Common myeloid progenitor, CD34-positive (primary cell): ENCODE results near the gene SRGAP2.
A peak's percentile ranks its signal among the peaks of the same experiment; 100 is the strongest.
"Not testable (repeated sequence)": the region's sequence is repeated elsewhere in the genome, so short reads cannot be mapped to it uniquely, and the experiment has no call there.

Experiments used
- CTCF ChIA-PET: fragments of 350-600 bp; sonication (Branson Sonifier 250); formaldehyde crosslinking; loops from one replicate; lab custom pipeline; 2021; ENCODE audit warnings: antibody characterized with exemption; lab: Charles Lee
- POLR2A ChIA-PET: fragments of 350-600 bp; sonication (Branson Sonifier 250); formaldehyde crosslinking; loops from one replicate; lab custom pipeline; 2021; ENCODE audit warnings: antibody characterized with exemption; lab: Charles Lee
- DNase-seq, 3 donors: peaks; one replicate each; pipeline versions ENCODE4 v3.0.0 to v3.0.0-alpha.2; 2013
- H3K27ac ChIP-seq, 2 experiments: 1 replicate in 1 of 2; 2 replicates in 1 of 2; pipeline ENCODE4 v1.7.0; 2013; ENCODE audit warnings: inconsistent platforms in 2 of 2, low read length in 2 of 2, mild to moderate bottlenecking in 2 of 2, low read depth in 1 of 2, moderate library complexity in 1 of 2; ENCODE audit not compliant: severe bottlenecking in 2 of 2, insufficient read depth in 1 of 2, poor library complexity in 1 of 2
- H3K27me3 ChIP-seq, 5 experiments: replicated peaks in 2 of 5; 1 replicate in 3 of 5; 2 replicates in 2 of 5; pipeline versions ENCODE4 v1.6.1 to v1.7.0; 2013; ENCODE audit warnings: low read length in 4 of 5, mild to moderate bottlenecking in 2 of 5, moderate library complexity in 2 of 5, inconsistent platforms in 1 of 5; ENCODE audit not compliant: insufficient read depth in 5 of 5, control insufficient read depth in 4 of 5
- H3K36me3 ChIP-seq, 4 experiments: 1 replicate in 2 of 4; 2 replicates in 2 of 4; pipeline versions ENCODE4 v1.6.1 to v1.7.0; 2013; ENCODE audit warnings: low read length in 3 of 4, control low read depth in 1 of 4, mild to moderate bottlenecking in 1 of 4; ENCODE audit not compliant: control insufficient read depth in 4 of 4, insufficient read depth in 4 of 4
- H3K4me1 ChIP-seq, 4 experiments: 1 replicate in 3 of 4; 2 replicates in 1 of 4; pipeline versions ENCODE4 v1.6.1 to v1.7.1; 2013; ENCODE audit warnings: low read length in 3 of 4, mild to moderate bottlenecking in 3 of 4, control low read depth in 1 of 4, inconsistent platforms in 1 of 4, moderate library complexity in 1 of 4; ENCODE audit not compliant: control insufficient read depth in 4 of 4, insufficient read depth in 4 of 4; ENCODE audit errors: control extremely low read depth in 1 of 4
- H3K4me3 ChIP-seq, 7 experiments: 1 replicate in 4 of 7; 2 replicates in 3 of 7; pipeline versions ENCODE4 v1.5.1 to v1.7.0; 2013; ENCODE audit warnings: mild to moderate bottlenecking in 7 of 7, low read length in 6 of 7, moderate library complexity in 6 of 7, inconsistent platforms in 2 of 7, low read depth in 2 of 7, control low read depth in 1 of 7; ENCODE audit not compliant: insufficient read depth in 4 of 7, control insufficient read depth in 1 of 7; ENCODE audit errors: extremely low read depth in 1 of 7
- H3K9me3 ChIP-seq, 5 experiments: 1 replicate in 4 of 5; 2 replicates in 1 of 5; pipeline versions ENCODE4 v1.6.1 to v1.7.1; 2013; ENCODE audit warnings: low read length in 4 of 5, mild to moderate bottlenecking in 2 of 5, inconsistent platforms in 1 of 5, low read depth in 1 of 5, moderate library complexity in 1 of 5; ENCODE audit not compliant: control insufficient read depth in 4 of 5, insufficient read depth in 2 of 5; ENCODE audit errors: control extremely low read depth in 1 of 5
- WGBS: methylation state at CpG from one replicate; pipeline ENCODE4 v1.1.5; 2013; ENCODE audit not compliant: insufficient coverage; 5-methylcytosine and 5-hydroxymethylcytosine counted together

The SRGAP2 gene

DNA sequence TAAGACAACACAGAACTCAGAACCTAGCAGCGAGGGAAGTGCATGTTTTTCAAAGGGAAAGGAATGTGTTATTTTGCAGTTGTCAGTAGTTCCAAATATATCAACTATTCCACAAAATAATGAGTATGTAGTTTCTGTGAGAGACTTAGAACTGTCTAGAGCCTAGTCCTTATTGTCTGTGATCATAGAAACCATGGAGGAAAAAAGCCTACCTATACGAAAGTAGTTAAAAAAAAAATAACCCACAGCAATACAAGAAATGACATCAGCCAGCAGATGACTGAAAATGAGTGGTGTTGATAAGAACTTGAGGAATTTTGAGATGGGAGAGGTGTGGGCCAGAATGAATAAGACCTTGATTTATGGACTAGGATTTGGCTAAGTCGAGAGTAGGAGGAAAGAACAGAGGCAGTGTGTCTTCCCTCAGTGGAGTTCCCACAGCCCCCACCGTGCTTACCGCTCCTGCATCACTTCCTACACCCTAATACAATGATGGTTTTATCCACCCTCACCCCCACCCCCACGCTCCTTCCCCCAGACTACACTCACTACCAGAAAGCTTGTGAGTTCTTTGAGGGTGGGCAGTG, 20.9 kb downstream of the SRGAP2 start:
- CTCF ChIA-PET, H3K4me1 ChIP-seq: not testable (repeated sequence)
- no CpG with 5 or more reads among the region's 6 CpGs for whole genome bisulfite sequencing

DNA sequence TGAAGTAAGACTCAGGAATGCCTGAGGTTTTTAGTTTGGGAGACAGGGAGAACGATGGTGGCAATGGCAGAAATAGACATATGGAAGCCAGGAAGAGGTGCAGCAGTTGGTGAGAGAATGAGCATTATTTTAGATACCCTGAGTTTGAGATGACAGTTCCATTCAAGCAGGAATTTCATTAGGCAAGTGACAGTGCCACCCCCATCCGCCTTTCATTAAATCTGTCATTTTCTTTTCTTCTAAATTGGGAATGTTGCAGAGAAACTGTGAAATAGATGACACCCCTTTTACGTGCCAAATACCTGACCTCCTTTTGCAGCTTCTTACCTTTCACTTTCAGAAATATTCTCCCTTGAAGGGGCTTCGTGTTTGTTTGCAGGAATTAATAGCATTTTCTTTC, 22.0 kb downstream of the SRGAP2 start:
- H3K27ac ChIP-seq, H3K4me1 ChIP-seq, DNase-seq, H3K36me3 ChIP-seq, CTCF ChIA-PET, H3K4me3 ChIP-seq, H3K27me3 ChIP-seq, POLR2A ChIA-PET, H3K9me3 ChIP-seq: not testable (repeated sequence)
- no CpG with 5 or more reads among the region's 4 CpGs for WGBS

More for the DNA sequence above, 20.9 kb downstream of the SRGAP2 start:
- H3K27me3 ChIP-seq, H3K9me3 ChIP-seq, H3K27ac ChIP-seq, H3K36me3 ChIP-seq, POLR2A ChIA-PET, DNase-seq, H3K4me3 ChIP-seq: not testable (repeated sequence)

DNA sequence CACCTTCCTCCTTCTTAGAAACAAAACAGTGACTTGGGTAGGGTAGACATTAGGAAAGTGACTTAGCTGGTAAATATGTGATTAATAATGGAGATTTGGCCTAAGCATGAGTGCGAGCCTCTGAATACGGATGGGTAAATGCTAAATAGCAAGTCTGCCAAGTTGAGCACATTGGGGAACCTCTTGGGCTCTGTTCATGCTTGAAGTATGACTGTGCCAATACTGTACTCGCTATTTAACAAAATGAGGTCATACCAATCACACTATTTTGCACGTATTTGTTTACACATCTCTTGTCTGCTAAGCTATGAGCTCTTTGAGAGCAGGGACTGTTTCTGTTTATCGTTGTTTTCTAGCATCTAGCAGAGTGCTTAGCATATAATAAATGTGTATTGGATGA, 23.5 kb downstream of the SRGAP2 start:
- CTCF ChIA-PET, H3K36me3 ChIP-seq, H3K27ac ChIP-seq, DNase-seq, H3K9me3 ChIP-seq, H3K27me3 ChIP-seq, POLR2A ChIA-PET, H3K4me3 ChIP-seq, H3K4me1 ChIP-seq: not testable (repeated sequence)
- WGBS = no CpG with 5 or more reads among the region's 5 CpGs

DNA sequence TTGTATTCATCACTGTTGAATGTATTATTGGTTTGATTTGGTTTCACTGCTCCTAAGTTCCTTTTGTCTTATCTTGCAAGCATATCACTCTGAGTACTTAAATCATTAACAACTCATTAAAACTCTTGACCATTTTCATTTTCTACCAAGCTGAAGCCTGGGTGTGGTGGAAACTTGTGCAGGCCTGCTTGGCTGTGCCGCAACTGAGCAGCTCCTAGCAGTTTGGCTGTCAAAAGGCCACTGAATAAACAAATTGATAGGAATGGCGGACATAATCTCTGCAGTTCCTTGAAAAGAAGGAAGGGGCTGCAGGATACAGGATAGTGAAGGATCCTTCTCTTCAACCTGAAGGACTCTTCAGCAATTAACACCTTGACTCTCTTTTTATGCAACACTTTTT, 25.9 kb downstream of the SRGAP2 start:
- CTCF ChIA-PET, POLR2A ChIA-PET, H3K27me3 ChIP-seq, H3K4me3 ChIP-seq, H3K27ac ChIP-seq, DNase-seq, H3K9me3 ChIP-seq, H3K4me1 ChIP-seq, H3K36me3 ChIP-seq: not testable (repeated sequence)
- WGBS = no CpG with 5 or more reads among the region's 2 CpGs

DNA sequence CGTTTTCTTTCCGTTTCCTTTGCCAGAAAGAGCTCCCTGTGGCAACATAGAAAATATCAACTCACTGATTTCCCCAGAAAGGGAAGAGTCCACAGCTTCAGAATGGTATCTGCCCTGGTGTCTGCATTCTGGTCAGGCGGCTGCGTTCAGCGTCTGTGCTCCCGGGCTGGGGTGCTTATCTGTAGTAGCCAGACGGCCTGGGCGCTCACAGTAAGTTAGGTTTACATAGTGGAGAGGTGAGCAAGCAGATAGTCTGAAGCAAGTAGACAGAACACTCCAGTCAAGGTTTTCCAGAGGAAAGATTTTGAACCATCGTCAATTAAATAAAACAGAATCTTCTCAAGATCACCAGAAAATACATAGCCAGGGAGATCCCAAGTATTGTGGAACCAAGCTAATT, 28.6 kb downstream of the SRGAP2 start:
- H3K36me3 ChIP-seq, H3K4me1 ChIP-seq, H3K27ac ChIP-seq, H3K9me3 ChIP-seq, H3K4me3 ChIP-seq, CTCF ChIA-PET, POLR2A ChIA-PET, H3K27me3 ChIP-seq: not testable (repeated sequence)
- WGBS = 100% methylated on average over 1 of the region's 9 CpGs
- DNase-seq = peak; percentile 18 to 45 (median 32)

DNA sequence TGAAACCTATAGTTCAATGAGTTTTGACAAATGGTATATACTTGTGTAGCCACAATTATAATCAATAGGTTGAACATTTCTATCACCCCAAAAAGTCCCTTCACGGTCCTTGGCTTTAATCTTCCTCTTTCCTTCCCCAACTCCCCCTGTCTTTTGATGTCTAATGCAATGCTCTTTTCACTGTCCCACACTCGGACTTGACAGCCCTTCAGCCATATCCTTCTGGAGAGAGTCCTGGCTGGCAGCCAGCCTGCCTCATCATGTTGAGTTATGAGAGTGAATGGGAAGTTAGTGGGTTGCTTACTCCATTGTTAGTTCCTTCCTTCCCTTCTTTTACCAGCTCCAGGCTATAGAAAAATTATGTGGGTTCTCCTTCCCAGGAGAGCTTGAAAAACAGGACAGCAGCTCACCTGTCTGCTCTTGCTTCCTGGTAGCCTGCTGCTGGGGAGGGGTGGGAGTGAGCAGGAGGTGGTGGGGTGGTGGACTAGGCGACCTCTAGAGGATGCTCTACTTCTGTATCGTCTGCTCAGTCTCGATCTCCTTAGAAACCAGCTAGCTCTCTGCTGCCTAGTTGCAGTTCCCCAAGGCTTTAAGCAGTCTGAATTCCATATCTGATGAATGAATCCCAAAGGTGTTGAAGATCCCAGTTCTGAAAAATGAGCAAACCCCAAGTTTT, 29.8 kb downstream of the SRGAP2 start:
- POLR2A ChIA-PET, H3K27ac ChIP-seq, H3K4me1 ChIP-seq, H3K27me3 ChIP-seq, DNase-seq, H3K36me3 ChIP-seq, H3K4me3 ChIP-seq, H3K9me3 ChIP-seq, CTCF ChIA-PET: not testable (repeated sequence)
- WGBS = no CpG with 5 or more reads among the region's 5 CpGs

DNA sequence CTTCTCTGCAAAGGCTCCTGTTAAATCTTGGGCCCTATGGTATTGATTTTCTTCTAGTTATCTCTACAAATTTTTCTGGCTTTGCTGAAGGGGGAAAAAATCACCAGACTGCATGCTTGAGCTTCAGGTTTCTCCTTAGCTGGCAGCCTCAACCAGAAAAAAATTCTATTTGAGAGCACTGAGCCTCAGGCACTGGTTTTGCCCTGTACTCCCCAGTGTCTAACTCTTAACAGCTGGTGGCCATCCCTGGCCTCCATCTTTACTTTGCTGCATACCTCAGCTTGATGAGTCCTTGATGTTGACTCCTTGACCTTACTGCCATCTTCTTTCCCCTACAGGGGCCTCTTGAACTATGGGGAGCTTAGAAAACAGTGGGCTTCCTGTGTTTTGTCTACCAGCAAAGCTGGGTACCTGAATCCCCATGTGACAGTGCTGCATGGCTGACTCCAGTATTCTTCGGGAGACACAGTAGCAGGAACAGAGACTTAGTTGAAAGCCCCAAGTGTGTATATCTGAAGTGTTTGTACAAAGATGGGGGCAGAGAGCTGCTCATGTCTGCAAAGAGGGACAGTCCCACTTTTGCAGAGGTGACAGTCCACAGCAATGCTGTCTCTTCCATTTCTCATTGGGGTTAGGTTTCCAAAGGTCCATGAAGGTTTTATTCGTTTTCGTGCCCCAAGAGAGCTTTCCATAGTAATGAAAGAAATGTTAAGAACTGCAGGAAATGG, 31.0 kb downstream of the SRGAP2 start:
- CTCF ChIA-PET, POLR2A ChIA-PET, H3K27ac ChIP-seq, DNase-seq, H3K4me1 ChIP-seq, H3K27me3 ChIP-seq, H3K9me3 ChIP-seq, H3K36me3 ChIP-seq, H3K4me3 ChIP-seq: not testable (repeated sequence)
- no CpG with 5 or more reads among the region's 3 CpGs for WGBS
